Endothelial cell of umbilical vein (primary cell): ENCODE results near the gene LYRM1. TPM values are rescaled to one million over a fixed set of nuclear protein-coding genes. Genes with fewer than 3 reads are reported as not detected.
A peak's percentile ranks its signal among the peaks of the same experiment; 100 is the strongest.

Source experiments
- BruUV-seq: library from RNA; stranded (reverse); fragments of 400-500 nt; replicated peaks from 2 replicates; lab custom pipeline; 2021; lab: Mats Ljungman, UMichigan
- CTCF ChIA-PET: fragments of 300-600, 350-600 bp; sonication (Branson Sonifier 250); formaldehyde crosslinking; loops from one replicate; lab custom pipeline; 2021; ENCODE audit warnings: antibody characterized with exemption, inconsistent platforms; lab: Charles Lee
- POLR2A ChIA-PET: fragments of 300-600, 350-600 bp; sonication (Branson Sonifier 250); formaldehyde crosslinking; loops from one replicate; lab custom pipeline; 2021; ENCODE audit warnings: antibody characterized with exemption, inconsistent platforms; lab: Charles Lee
- DNase-seq: peaks from one replicate; pipeline ENCODE4 v3.0.0-alpha.2; 2011; ENCODE audit warnings: low read depth, low spot score
- FAIRE-seq: peaks from 2 replicates; lab custom pipeline; 2011; peaks lifted over from hg19 to GRCh38; lab: Jason Lieb, UNC
- H2AFZ ChIP-seq: 2 replicates; pipeline ENCODE4 v1.6.0; 2012; ENCODE audit warnings: low read depth, low read length, control low read depth, inconsistent platforms
- H3K27ac ChIP-seq: 2 replicates; pipeline ENCODE4 v1.5.1; 2011; ENCODE audit warnings: low read depth, mild to moderate bottlenecking, control low read depth, low read length, moderate library complexity; ENCODE audit not compliant: insufficient read depth
- H3K27me3 ChIP-seq, 2 experiments: 2 replicates each; pipeline versions ENCODE4 v1.6.0 to v1.6.1; 2011; ENCODE audit warnings: low read length in 2 of 2, mixed read lengths in 1 of 2; ENCODE audit not compliant: control insufficient read depth in 2 of 2, insufficient read depth in 2 of 2
- H3K36me3 ChIP-seq, 2 experiments: 2 replicates in 1 of 2; 3 replicates in 1 of 2; pipeline ENCODE4 v1.5.1; 2011; ENCODE audit warnings: low read length in 2 of 2, mild to moderate bottlenecking in 1 of 2, moderate library complexity in 1 of 2; ENCODE audit not compliant: control insufficient read depth in 2 of 2, insufficient read depth in 2 of 2; ENCODE audit errors: extremely low read depth in 1 of 2
- H3K4me1 ChIP-seq: 3 replicates; pipeline ENCODE4 v1.5.1; 2011; ENCODE audit warnings: mild to moderate bottlenecking, low read length; ENCODE audit not compliant: control insufficient read depth, insufficient read depth; ENCODE audit errors: extremely low read depth
- H3K4me2 ChIP-seq: 2 replicates; pipeline ENCODE4 v1.6.1; 2011; ENCODE audit warnings: low read length, control low read depth, mixed read lengths; ENCODE audit not compliant: insufficient read depth
- H3K4me3 ChIP-seq, 3 experiments: fragments of 200-600 bp in 1 of 3; sonication (generic), shearing (Covaris generic) in 1 of 3; replicated peaks in 1 of 3; 2 replicates each; pipeline ENCODE4 v1.5.1; 2011 to 2016; ENCODE audit warnings: control low read depth in 3 of 3, low read length in 3 of 3, mild to moderate bottlenecking in 2 of 3, inconsistent platforms in 1 of 3, low read depth in 1 of 3, moderate library complexity in 1 of 3; ENCODE audit not compliant: insufficient read depth in 1 of 3
- H3K79me2 ChIP-seq: 2 replicates; pipeline ENCODE4 v1.6.0; 2012; ENCODE audit warnings: low read length, inconsistent platforms; ENCODE audit not compliant: control insufficient read depth, insufficient read depth
- H3K9ac ChIP-seq: replicated peaks from 2 replicates; pipeline ENCODE3; 2011; ENCODE audit warnings: low read length, control low read depth; ENCODE audit not compliant: insufficient read depth; ENCODE audit errors: extremely low read depth
- H3K9me1 ChIP-seq: replicated peaks from 3 replicates; pipeline ENCODE4 v1.6.0; 2011; ENCODE audit warnings: mild to moderate bottlenecking, low read length; ENCODE audit not compliant: control insufficient read depth, insufficient read depth; ENCODE audit errors: extremely low read depth
- H3K9me3 ChIP-seq: replicated peaks from 2 replicates; pipeline ENCODE4 v1.5.1; 2012; ENCODE audit warnings: low read length, inconsistent platforms; ENCODE audit not compliant: control insufficient read depth, insufficient read depth
- H4K20me1 ChIP-seq: replicated peaks from 2 replicates; pipeline ENCODE3; 2011; ENCODE audit warnings: mild to moderate bottlenecking, low read length; ENCODE audit not compliant: control insufficient read depth, insufficient read depth; ENCODE audit errors: extremely low read depth
- CTCF ChIP-seq, 2 donors: IDR thresholded peaks; 1 replicate in 1 of 2; 2 replicates in 1 of 2; pipeline ENCODE4 v1.5.1; 2011; ENCODE audit warnings: low read length in 2 of 2, mild to moderate bottlenecking in 2 of 2, moderate library complexity in 2 of 2, control low read depth in 1 of 2, inconsistent platforms in 1 of 2, low read depth in 1 of 2; ENCODE audit not compliant: insufficient read depth in 1 of 2; ENCODE audit errors: extremely low read depth in 1 of 2
- EZH2 ChIP-seq: IDR thresholded peaks from 2 replicates; pipeline ENCODE4 v1.6.1; 2012; ENCODE audit warnings: borderline replicate concordance, low read depth, mild to moderate bottlenecking, moderate library complexity, low read length, inconsistent platforms; ENCODE audit not compliant: severe bottlenecking
- FOS ChIP-seq: IDR thresholded peaks from 2 replicates; pipeline ENCODE4 v1.6.1; 2011; ENCODE audit warnings: mild to moderate bottlenecking, low read length, moderate library complexity, borderline replicate concordance; ENCODE audit not compliant: insufficient read depth
- GATA2 ChIP-seq: IDR thresholded peaks from 2 replicates; pipeline ENCODE4 v1.7.0; 2011; ENCODE audit warnings: low read depth, mild to moderate bottlenecking, moderate library complexity, mixed read lengths, low read length; ENCODE audit not compliant: insufficient read length, insufficient read depth
- JUN ChIP-seq: IDR thresholded peaks from 2 replicates; pipeline ENCODE4 v1.6.1; 2011; ENCODE audit warnings: borderline replicate concordance, low read depth; ENCODE audit not compliant: insufficient read length, insufficient read depth
- MAX ChIP-seq: IDR thresholded peaks from 2 replicates; pipeline ENCODE4 v1.6.1; 2011; ENCODE audit not compliant: insufficient read depth, insufficient read length
- MYC ChIP-seq: IDR thresholded peaks from one replicate; pipeline ENCODE4 v1.6.1; 2011; ENCODE audit warnings: mild to moderate bottlenecking, low read depth, low read length
- POLR2A ChIP-seq: IDR thresholded peaks from 2 replicates; pipeline ENCODE4 v1.6.1; 2012; ENCODE audit warnings: low read depth, mild to moderate bottlenecking, control low read depth, low read length
- POLR2AphosphoS5 ChIP-seq: IDR thresholded peaks from 2 replicates; pipeline ENCODE4 v1.6.1; 2012; ENCODE audit warnings: low read depth, mild to moderate bottlenecking, control low read depth, low read length, moderate library complexity; ENCODE audit not compliant: insufficient read depth
- dilution Hi-C: fragments of 300-500 bp; cut with MboI; formaldehyde crosslinking; loops from one replicate; pipeline ENCODE4 v1.15.0; 2019; ENCODE audit warnings: low sequenced_read_pairs; ENCODE audit not compliant: extremely low pct_ligation_motif_present
- intact Hi-C: fragments of 100-400 bp; cut with micrococcal nuclease; formaldehyde crosslinking; loops from one replicate; pipeline ENCODE4 v1.10.0; 2022
- polyA plus RNA-seq, 4 experiments: library from polyadenylated mRNA; depleted of rRNA in 3 of 4; stranded (reverse) in 3 of 4; unstranded in 1 of 4; fragments of >200 nt; gene quantifications; 2 replicates each; pipeline versions ENCODE4 v1.2.1 to v1.2.3, GENCODE V29; 2011 to 2012; ENCODE audit warnings: missing spikeins in 1 of 4
- total RNA-seq: library from RNA; stranded (reverse); gene quantifications from 2 replicates; pipeline ENCODE4 v1.2.3, GENCODE V29; 2021

Gene LYRM1
- total and polyA plus RNA-seq, 2 donors (not counting 3 experiments of a cell fraction or from before 2014, with no cell fraction given): 20.4 to 28.4 TPM

GRCh38 chr16:20853143-20853542, 47.4 kb upstream of the LYRM1 start:
- Histone ChIP-seq H3K79me2 (peaks cover 8% of the 10 kb centered on the region), H3K9ac (no peak overlapping the region), H3K4me1 (peaks cover 48% of the 10 kb centered on the region), H3K4me2 (peak overlapping the region; percentile 30), H3K27me3 (no peaks in the 10 kb centered on the region), H4K20me1 (no peaks in the 10 kb centered on the region), H2AFZ (no peak overlapping the region), H3K27ac (peak overlapping the region; percentile 66), H3K4me3 (no peak overlapping the region), H3K9me3 (no peaks in the 10 kb centered on the region), H3K9me1 (no peaks in the 10 kb centered on the region), H3K36me3 (peaks cover 10 to 14% of the 10 kb centered on the region in 2 experiments)
- BruUV-seq: no TSS peak
- dilution Hi-C loops (no loop called here), intact Hi-C loops (loop anchor here (1.0 to 5.0 kb wide), 3 partner anchors 51 to 424 kb away; partner anchors contain the start of gene CRYM)
- ChIA-PET CTCF (interaction anchor here (0.6 to 3.8 kb wide), 7 partner anchors 13 to 336 kb away, joined by 3 to 42 read pairs (median 8); no protein-coding TSS in a partner anchor), POLR2A (interaction anchor here (1.1 to 1.5 kb wide), 2 partner anchors 45 to 47 kb away, joined by 3 to 5 read pairs; partner anchors contain the start of genes DCUN1D3 and LYRM1)
- no peak for FAIRE-seq
- TF ChIP-seq POLR2A (no peak), POLR2AphosphoS5 (no peak), GATA2 (no peak), MAX (no peak), CTCF (IDR thresholded peaks at IDR 0.05; ENCODE audit: extremely low read depth in 1 of 2, insufficient read depth in 1 of 2, low read depth in 1 of 2, low read length in 2 of 2) (no peak), FOS (no peak), EZH2 (no peak), MYC (no peak), JUN (no peak)
- no peak for DNase-seq
